Measurements from ENCODE around the gene DYSF. TPM values are rescaled to one million over a fixed set of nuclear protein-coding genes. Genes with fewer than 3 reads are reported as not detected.
A peak's percentile ranks its signal among the peaks of the same experiment; 100 is the strongest.

The DYSF gene
- total and polyA plus RNA-seq, 2 donors from 2014 or later = 11.3 to 19.8 TPM

GRCh38 chr2:71499691-71500090 lies 46.3 kb downstream of the DYSF start:
- Histone ChIP-seq H3K4me3 (ENCODE audit: low read length in 3 of 3) (no peak overlapping the region), H3K27ac (ENCODE audit: low read depth in 2 of 2, low read length in 2 of 2) (peak overlapping the region in 1 of 2 donors; percentile 63), H3K9me3 (ENCODE audit: control insufficient read depth in 2 of 3, insufficient read depth in 1 of 3, low read length in 3 of 3) (no peaks in the 10 kb centered on the region), H3K4me1 (ENCODE audit: control insufficient read depth in 2 of 3, insufficient read depth in 2 of 3, low read depth in 1 of 3, low read length in 3 of 3) (peaks cover 0 to 5% (median 0%) of the 10 kb centered on the region in 3 donors), H3K9ac (ENCODE audit: low read length in 3 of 3) (no peak overlapping the region), H3K27me3 (ENCODE audit: control insufficient read depth, insufficient read depth, low read length) (no peaks in the 10 kb centered on the region), H3K36me3 (ENCODE audit: control insufficient read depth in 2 of 3, insufficient read depth in 3 of 3, low read length in 3 of 3) (no peaks in the 10 kb centered on the region)
- FAIRE-seq (no peak), DNase-seq (no peak)
- intact Hi-C loops (cut with DNase I) = loop anchor here (5.0 kb wide), 1 partner anchor 202 kb away; no protein-coding TSS in a partner anchor
- TF ChIP-seq CTCF (IDR thresholded peaks at IDR 0.05; ENCODE audit: borderline replicate concordance, extremely low read depth, insufficient read depth) = no peak

- H3K4me3 ChIP-seq (ENCODE audit: low read length in 3 of 3) = no peak overlapping the region
- H3K4me1 ChIP-seq (ENCODE audit: control insufficient read depth in 2 of 3, insufficient read depth in 2 of 3, low read depth in 1 of 3, low read length in 3 of 3) = peaks cover 0 to 5% (median 0%) of the 10 kb centered on the region in 3 donors
- no peak for TF ChIP-seq CTCF (IDR thresholded peaks at IDR 0.05; ENCODE audit: borderline replicate concordance, extremely low read depth, insufficient read depth)
- no peaks in the 10 kb centered on the region for H3K27me3 ChIP-seq (ENCODE audit: control insufficient read depth, insufficient read depth, low read length)
- no peak for DNase-seq
- no peaks in the 10 kb centered on the region for H3K9me3 ChIP-seq (ENCODE audit: control insufficient read depth in 2 of 3, insufficient read depth in 1 of 3, low read length in 3 of 3)
- H3K9ac ChIP-seq (ENCODE audit: low read length in 3 of 3) = no peak overlapping the region
- H3K27ac ChIP-seq (ENCODE audit: low read depth in 2 of 2, low read length in 2 of 2) = peak overlapping the region; percentile 52 to 63
- FAIRE-seq = no peak
- intact Hi-C loops (cut with DNase I) = loop anchor here (5.0 kb wide), 1 partner anchor 203 kb away; no protein-coding TSS in a partner anchor
- no peaks in the 10 kb centered on the region for H3K36me3 ChIP-seq (ENCODE audit: control insufficient read depth in 2 of 3, insufficient read depth in 3 of 3, low read length in 3 of 3)
Measured at GRCh38 chr2:71500426-71501079, 47.2 kb downstream of the DYSF start.

GRCh38 chr2:71502941-71503738 lies 49.8 kb downstream of the DYSF start:
- Histone ChIP-seq H3K27me3 (ENCODE audit: control insufficient read depth, insufficient read depth, low read length) (no peaks in the 10 kb centered on the region), H3K9ac (ENCODE audit: low read length in 3 of 3) (no peak overlapping the region)

More at GRCh38 chr2:71502941-71503738, 49.8 kb downstream of the DYSF start:
- Histone ChIP-seq H3K4me1 (ENCODE audit: control insufficient read depth in 2 of 3, insufficient read depth in 2 of 3, low read depth in 1 of 3, low read length in 3 of 3) (peaks cover 0 to 5% (median 0%) of the 10 kb centered on the region in 3 donors), H3K9me3 (ENCODE audit: control insufficient read depth in 2 of 3, insufficient read depth in 1 of 3, low read length in 3 of 3) (no peaks in the 10 kb centered on the region), H3K36me3 (ENCODE audit: control insufficient read depth in 2 of 3, insufficient read depth in 3 of 3, low read length in 3 of 3) (no peaks in the 10 kb centered on the region), H3K27ac (ENCODE audit: low read depth in 2 of 2, low read length in 2 of 2) (peak overlapping the region; percentile 49 to 63), H3K4me3 (ENCODE audit: low read length in 3 of 3) (no peak overlapping the region)
- FAIRE-seq = no peak
- intact Hi-C loops (cut with DNase I) = loop anchor here (5.0 kb wide), 1 partner anchor 206 kb away; no protein-coding TSS in a partner anchor
- DNase-seq = no peak
- TF ChIP-seq CTCF (IDR thresholded peaks at IDR 0.05; ENCODE audit: borderline replicate concordance, extremely low read depth, insufficient read depth) = no peak

All from kidney (tissue), 14 donors.